HCT116 (cell line): ENCODE data around the gene UBAC2. TPM values are rescaled to one million over a fixed set of nuclear protein-coding genes. Genes with fewer than 3 reads are reported as not detected.

Experiments
- ATAC-seq: fragments of 200-7000 bp; cut with Tn5 transposase; 2 replicates; pipeline ENCODE4 v1.9.1; 2020; ENCODE audit warnings: mild to moderate bottlenecking, moderate library complexity
- BruUV-seq: library from RNA; stranded (reverse); fragments of 400-500 nt; replicated peaks from 2 replicates; lab custom pipeline; 2021; lab: Mats Ljungman, UMichigan
- CTCF ChIA-PET: fragments of 300-600 bp; sonication (Branson Sonifier 250); formaldehyde crosslinking; loops from one replicate; lab custom pipeline; 2021; ENCODE audit warnings: antibody characterized with exemption; lab: Charles Lee
- POLR2A ChIA-PET: fragments of 300-600, 350-600 bp; sonication (Branson Sonifier 250); formaldehyde crosslinking; loops from one replicate; lab custom pipeline; 2021; ENCODE audit warnings: antibody characterized with exemption; lab: Charles Lee
- RAD21 ChIA-PET, 2 experiments: fragments of 300-600 bp; sonication (Branson Sonifier 250); formaldehyde crosslinking; loops; one replicate each; lab custom pipeline; 2023; ENCODE audit warnings: low total read pairs in 2 of 2; ENCODE audit not compliant: uncharacterized antibody in 2 of 2, unreplicated experiment in 2 of 2, low non-redundant PET in 1 of 2; lab: Charles Lee
- DNase-seq: peaks from one replicate; pipeline ENCODE4 v3.0.0-alpha.2; 2010; ENCODE audit warnings: low read depth, low spot score
- H2AFZ ChIP-seq: fragments of 200-600 bp; shearing (Covaris generic), sonication (generic); 2 replicates; pipeline ENCODE4 v1.6.1; 2017; ENCODE audit warnings: low read depth, mixed run types, mixed read lengths, antibody characterized with exemption, low read length; ENCODE audit not compliant: poor library complexity, severe bottlenecking
- H3K27ac ChIP-seq: 2 replicates; pipeline ENCODE4 v1.5.1; 2012; ENCODE audit warnings: low read depth, low read length
- H3K27me3 ChIP-seq: fragments of 200-600 bp; sonication (generic); 2 replicates; pipeline ENCODE4 v1.6.1; 2016; ENCODE audit warnings: mixed run types, low read length, mixed read lengths; ENCODE audit not compliant: insufficient read depth
- H3K36me3 ChIP-seq, 2 experiments: fragments of 200-500 bp in 1 of 2; fragments of 200-600 bp in 1 of 2; sonication (Bioruptor generic) in 1 of 2; sonication (generic) in 1 of 2; 2 replicates each; pipeline versions ENCODE4 v1.5.1 to v1.6.1; 2014 to 2016; ENCODE audit warnings: low read length in 2 of 2, inconsistent platforms in 1 of 2, mixed read lengths in 1 of 2, mixed run types in 1 of 2; ENCODE audit not compliant: insufficient read depth in 2 of 2, control insufficient read depth in 1 of 2
- H3K4me1 ChIP-seq, 2 experiments: fragments of 200-600 bp in 1 of 2; sonication (generic) in 1 of 2; 2 replicates each; pipeline versions ENCODE4 v1.5.1 to v1.6.1; 2012 to 2017; ENCODE audit warnings: low read length in 2 of 2, inconsistent platforms in 1 of 2, mild to moderate bottlenecking in 1 of 2, mixed read lengths in 1 of 2, mixed run types in 1 of 2, moderate library complexity in 1 of 2; ENCODE audit not compliant: insufficient read depth in 2 of 2, control insufficient read depth in 1 of 2
- H3K4me2 ChIP-seq: fragments of 200-600 bp; sonication (generic); 2 replicates; pipeline ENCODE4 v1.6.1; 2017; ENCODE audit warnings: mixed run types, low read length, mixed read lengths
- H3K4me3 ChIP-seq, 2 experiments: fragments of 200-600 bp in 1 of 2; sonication (generic) in 1 of 2; replicated peaks in 1 of 2; 2 replicates each; pipeline ENCODE4 v1.5.1; 2011 to 2016; ENCODE audit warnings: low read length in 2 of 2, control low read depth in 1 of 2, low read depth in 1 of 2, mild to moderate bottlenecking in 1 of 2, mixed read lengths in 1 of 2, mixed run types in 1 of 2
- H3K79me2 ChIP-seq: fragments of 200-600 bp; sonication (generic); 2 replicates; pipeline ENCODE4 v1.6.1; 2017; ENCODE audit warnings: mild to moderate bottlenecking, mixed run types, low read length, moderate library complexity, mixed read lengths; ENCODE audit not compliant: insufficient read depth
- H3K9ac ChIP-seq: fragments of 200-600 bp; sonication (generic); 2 replicates; pipeline ENCODE4 v1.6.1; 2016; ENCODE audit warnings: low read length, mixed read lengths
- H3K9me2 ChIP-seq: fragments of 200-600 bp; sonication (generic), shearing (Covaris generic); 2 replicates; pipeline ENCODE4 v1.6.1; 2017; ENCODE audit warnings: mixed run types, mild to moderate bottlenecking, moderate library complexity; ENCODE audit not compliant: insufficient read depth
- H3K9me3 ChIP-seq, 2 experiments: fragments of 200-500 bp in 1 of 2; fragments of 200-600 bp in 1 of 2; sonication (Bioruptor generic) in 1 of 2; sonication (generic) in 1 of 2; 2 replicates each; pipeline ENCODE4 v1.6.1; 2014 to 2017; ENCODE audit warnings: low read length in 2 of 2, mixed read lengths in 2 of 2, inconsistent platforms in 1 of 2, low read depth in 1 of 2, mild to moderate bottlenecking in 1 of 2, mixed run types in 1 of 2, moderate library complexity in 1 of 2; ENCODE audit not compliant: control insufficient read depth in 1 of 2, insufficient read depth in 1 of 2
- H4K20me1 ChIP-seq: fragments of 200-600 bp; sonication (generic), shearing (Covaris generic); 2 replicates; pipeline ENCODE4 v1.6.1; 2017; ENCODE audit warnings: mixed run types, mild to moderate bottlenecking, moderate library complexity; ENCODE audit not compliant: insufficient read depth
- ATF3 ChIP-seq: IDR thresholded peaks from 2 replicates; pipeline ENCODE4 v1.6.1; 2012
- CBX3 ChIP-seq: IDR thresholded peaks from 2 replicates; pipeline ENCODE4 v1.6.1; 2012; ENCODE audit warnings: low read depth
- CEBPB ChIP-seq: IDR thresholded peaks from 2 replicates; pipeline ENCODE4 v1.6.1; 2012; ENCODE audit warnings: low read depth
- CTCF ChIP-seq, 3 experiments: fragments of 200-600 bp in 1 of 3; sonication (generic) in 1 of 3; IDR thresholded peaks in 2 of 3; conservative IDR thresholded peaks in 1 of 3; 2 replicates each; pipeline ENCODE4 v1.5.1; 2012 to 2017; ENCODE audit warnings: low read depth in 2 of 3, low read length in 2 of 3, antibody characterized with exemption in 1 of 3, borderline replicate concordance in 1 of 3, control low read depth in 1 of 3, mild to moderate bottlenecking in 1 of 3, mixed read lengths in 1 of 3, mixed run types in 1 of 3, moderate library complexity in 1 of 3; ENCODE audit not compliant: insufficient read depth in 1 of 3
- ELF1 ChIP-seq: IDR thresholded peaks from 2 replicates; pipeline ENCODE4 v1.6.1; 2012; ENCODE audit warnings: low read depth, borderline replicate concordance
- EZH2phosphoT487 ChIP-seq: fragments of 200-600 bp; IDR thresholded peaks from 2 replicates; pipeline ENCODE4 v1.6.1; 2018; ENCODE audit warnings: antibody characterized with exemption, borderline replicate concordance
- FOSL1 ChIP-seq: IDR thresholded peaks from 2 replicates; pipeline ENCODE4 v1.6.1; 2012; ENCODE audit warnings: low read depth
- POLR2AphosphoS5 ChIP-seq: IDR thresholded peaks from 2 replicates; pipeline ENCODE4 v1.6.1; 2011; ENCODE audit warnings: mild to moderate bottlenecking, low read depth, low read length, moderate library complexity
- RAD21 ChIP-seq: IDR thresholded peaks from 2 replicates; pipeline ENCODE4 v1.6.1; 2012; ENCODE audit warnings: low read depth, mild to moderate bottlenecking
- REST ChIP-seq: IDR thresholded peaks from 2 replicates; pipeline ENCODE4 v1.6.1; 2012; ENCODE audit warnings: low read depth
- SIN3A ChIP-seq: IDR thresholded peaks from 2 replicates; pipeline ENCODE4 v1.6.1; 2012; ENCODE audit warnings: low read depth
- SRF ChIP-seq: IDR thresholded peaks from 2 replicates; pipeline ENCODE4 v1.6.1; 2012; ENCODE audit warnings: low read depth
- TCF7L2 ChIP-seq: IDR thresholded peaks from 2 replicates; pipeline ENCODE4 v1.7.0; 2011; ENCODE audit warnings: borderline replicate concordance, inconsistent platforms; ENCODE audit not compliant: insufficient read depth, insufficient read length; ENCODE audit errors: extremely low read depth
- ZFX ChIP-seq: fragments of 450-650 bp; IDR thresholded peaks from 2 replicates; pipeline ENCODE4 v1.6.1; 2017
- ZNF274 ChIP-seq: fragments of 200-500 bp; sonication (Bioruptor generic); IDR thresholded peaks from 2 replicates; pipeline ENCODE4 v1.6.1; 2014; ENCODE audit warnings: mild to moderate bottlenecking, low read depth, low read length, inconsistent platforms
- intact Hi-C: fragments of 100-400 bp; cut with micrococcal nuclease; formaldehyde crosslinking; loops from 2 replicates; pipeline ENCODE4 v1.10.0; 2022
- total RNA-seq: library from RNA; stranded (reverse); gene quantifications from one replicate; pipeline ENCODE4 v1.2.1, GENCODE V29; 2021; ENCODE audit not compliant: unreplicated experiment

Gene UBAC2
- total RNA-seq, 1 experiment from 2014 or later = 67.4 TPM

GRCh38 chr13:99432609-99433542 is 232.2 kb downstream of the UBAC2 start (continued):
- no peak for TF ChIP-seq CTCF (IDR thresholded peaks at IDR 0.05 in 2 of 3, conservative IDR thresholded peaks at IDR 0.05 in 1 of 3; ENCODE audit: borderline replicate concordance in 1 of 3, insufficient read depth in 1 of 3, low read depth in 2 of 3, low read length in 2 of 3)
- no peak for TF ChIP-seq CEBPB
- no peak for TF ChIP-seq SRF
- TF ChIP-seq RAD21 = no peak
- TF ChIP-seq FOSL1 = peak; percentile 70
- TF ChIP-seq ELF1 = no peak

GRCh38 chr13:99433543-99434075 is 233.0 kb downstream of the UBAC2 start:
- DNase-seq (no peak), ATAC-seq (no peak)
- H2AFZ ChIP-seq = no peak overlapping the region
- no peak overlapping the region for H3K27ac ChIP-seq
- ChIA-PET CTCF (interaction anchor here (1.0 to 7.9 kb wide), 3 partner anchors 12 to 168 kb away, joined by 3 to 90 read pairs (median 3); no protein-coding TSS in a partner anchor), RAD21 (no interaction called here), POLR2A (no interaction called here)
- peak overlapping the region; percentile 85 for H3K4me2 ChIP-seq
- peak overlapping the region; percentile 52; the same call in 1 of the 2 replicates for H3K9ac ChIP-seq
- no TSS peak for BruUV-seq
- no peak for TF ChIP-seq CBX3
- no peak for TF ChIP-seq ZFX
- TF ChIP-seq ZNF274 = no peak
- no peak for TF ChIP-seq REST
- TF ChIP-seq SIN3A = no peak
- no peak for TF ChIP-seq RAD21
- TF ChIP-seq ELF1 = no peak
- no peak for TF ChIP-seq ATF3
- no peak for TF ChIP-seq EZH2phosphoT487
- TF ChIP-seq CEBPB = no peak
- no peak for TF ChIP-seq POLR2AphosphoS5
- no peak for TF ChIP-seq TCF7L2
- H3K79me2 ChIP-seq = no peaks in the 10 kb centered on the region
- H3K9me3 ChIP-seq = no peaks in the 10 kb centered on the region
- no peaks in the 10 kb centered on the region for H4K20me1 ChIP-seq
- peaks cover 6 to 44% of the 10 kb centered on the region in 2 experiments; a peak in 3 of 4 replicates for H3K4me1 ChIP-seq
- H3K9me2 ChIP-seq = no peaks in the 10 kb centered on the region
- intact Hi-C loops = no loop called here
- H3K4me3 ChIP-seq = no peak overlapping the region
- H3K27me3 ChIP-seq = no peaks in the 10 kb centered on the region
- H3K36me3 ChIP-seq = no peaks in the 10 kb centered on the region
